ENCODE measurements around the gene FAM136A. TPM values are rescaled to one million over a fixed set of nuclear protein-coding genes. Genes with fewer than 3 reads are reported as not detected.
"Not testable (repeated sequence)": the region's sequence is repeated elsewhere in the genome, so short reads cannot be mapped to it uniquely, and the experiment has no call there.

Gene FAM136A
- total and polyA plus RNA-seq, 2 donors (not counting 1 experiment from before 2014, with no cell fraction given), result 31.1 to 41.6 TPM

GRCh38 chr2:70266925-70267324 is 34.9 kb downstream of the FAM136A start:
- H3K4me3 ChIP-seq (ENCODE audit: control extremely low read depth in 1 of 5, extremely low read depth in 1 of 5, insufficient read depth in 1 of 5, low read depth in 2 of 5, low read length in 4 of 5); H3K9me3 ChIP-seq (ENCODE audit: control extremely low read depth in 1 of 3, control insufficient read depth in 2 of 3, insufficient read depth in 1 of 3, low read length in 2 of 3); H3K9ac ChIP-seq (ENCODE audit: low read length); H3K27me3 Mint-ChIP-seq; POLR2A ChIA-PET; H3K4me3 Mint-ChIP-seq; H3K36me3 ChIP-seq (replicated peaks in 1 of 2; ENCODE audit: control extremely low read depth in 1 of 2, control insufficient read depth in 1 of 2, extremely low read depth in 1 of 2, insufficient read depth in 2 of 2, low read length in 1 of 2); H3K4me2 ChIP-seq (replicated peaks; ENCODE audit: low read depth, low read length, poor library complexity, severe bottlenecking); H3K27me3 ChIP-seq (replicated peaks in 1 of 4; ENCODE audit: control extremely low read depth in 1 of 4, control insufficient read depth in 3 of 4, insufficient read depth in 4 of 4, low read length in 3 of 4); DNase-seq; intact Hi-C loops (cut with micrococcal nuclease); H2AFZ ChIP-seq (ENCODE audit: insufficient read depth, low read depth, low read length, poor library complexity, severe bottlenecking); H3K79me2 ChIP-seq (ENCODE audit: control insufficient read depth, insufficient read depth, low read length); H3K9me3 Mint-ChIP-seq (ENCODE audit: insufficient read depth); H4K20me1 ChIP-seq (ENCODE audit: control insufficient read depth, insufficient read depth, low read length, poor library complexity, severe bottlenecking); H3K27ac Mint-ChIP-seq; H3K4me1 Mint-ChIP-seq; CTCF ChIA-PET; ATAC-seq (ENCODE audit: low read depth); H3K4me1 ChIP-seq (ENCODE audit: control insufficient read depth in 2 of 2, insufficient read depth in 2 of 2, low read length in 2 of 2); H3K27ac ChIP-seq (ENCODE audit: low read length in 2 of 2): not testable (repeated sequence)
- 96% methylated on average over 9 of the region's 30 CpGs for WGBS (ENCODE audit: insufficient coverage)

GRCh38 chr2:70261501-70261900 is 40.4 kb downstream of the FAM136A start:
- Histone ChIP-seq H2AFZ (ENCODE audit: insufficient read depth, low read depth, low read length, poor library complexity, severe bottlenecking) (no peak overlapping the region), H3K9ac (ENCODE audit: low read length) (no peak overlapping the region), H3K79me2 (ENCODE audit: control insufficient read depth, insufficient read depth, low read length) (peaks cover 2% of the 10 kb centered on the region), H3K27me3 (replicated peaks in 1 of 4; ENCODE audit: control extremely low read depth in 1 of 4, control insufficient read depth in 3 of 4, insufficient read depth in 4 of 4, low read length in 3 of 4) (no peaks in the 10 kb centered on the region), H3K4me1 (ENCODE audit: control insufficient read depth in 2 of 2, insufficient read depth in 2 of 2, low read length in 2 of 2) (peaks cover 6 to 12% of the 10 kb centered on the region in 2 donors), H3K4me2 (replicated peaks; ENCODE audit: low read depth, low read length, poor library complexity, severe bottlenecking) (no peak overlapping the region), H3K4me3 (ENCODE audit: control extremely low read depth in 1 of 5, extremely low read depth in 1 of 5, insufficient read depth in 1 of 5, low read depth in 2 of 5, low read length in 4 of 5) (no peak overlapping the region), H3K9me3 (ENCODE audit: control extremely low read depth in 1 of 3, control insufficient read depth in 2 of 3, insufficient read depth in 1 of 3, low read length in 2 of 3) (peaks cover 0 to 3% (median 0%) of the 10 kb centered on the region in 3 donors), H4K20me1 (ENCODE audit: control insufficient read depth, insufficient read depth, low read length, poor library complexity, severe bottlenecking) (no peaks in the 10 kb centered on the region), H3K36me3 (replicated peaks in 1 of 2; ENCODE audit: control extremely low read depth in 1 of 2, control insufficient read depth in 1 of 2, extremely low read depth in 1 of 2, insufficient read depth in 2 of 2, low read length in 1 of 2) (peaks cover 0 to 9% of the 10 kb centered on the region in 2 experiments), H3K27ac (ENCODE audit: low read length in 2 of 2) (no peak overlapping the region)
- Mint-ChIP-seq H3K9me3 (ENCODE audit: insufficient read depth) (no peaks in the 10 kb centered on the region), H3K4me1 (peaks cover 18% of the 10 kb centered on the region), H3K27me3 (no peaks in the 10 kb centered on the region), H3K4me3 (no peak overlapping the region), H3K27ac (no peak overlapping the region)
- no peak for DNase-seq
- ATAC-seq (ENCODE audit: low read depth), result no peak
- WGBS (ENCODE audit: insufficient coverage), result 80% methylated on average over 1 of the region's 1 CpG
- POLR2A ChIA-PET, result no interaction called here
- CTCF ChIA-PET, result interaction anchor here (1.4 kb wide), 1 partner anchor 16 kb away, joined by 4 read pairs; no protein-coding TSS in a partner anchor
- intact Hi-C loops (cut with micrococcal nuclease), result no loop called here
- TF ChIP-seq EZH2 (IDR thresholded peaks at IDR 0.05; ENCODE audit: borderline replicate concordance, insufficient read depth, low read depth, low read length, poor library complexity, severe bottlenecking), result no peak
- no peak for TF ChIP-seq CTCF (IDR thresholded peaks at IDR 0.05)

Measured in B cell (primary cell).